ENCODE measurements around the gene DLGAP1. TPM values are rescaled to one million over a fixed set of nuclear protein-coding genes. Genes with fewer than 3 reads are reported as not detected.

DLGAP1 gene
- total RNA-seq, 1 donor from 2014 or later = 5.3 TPM

DNA sequence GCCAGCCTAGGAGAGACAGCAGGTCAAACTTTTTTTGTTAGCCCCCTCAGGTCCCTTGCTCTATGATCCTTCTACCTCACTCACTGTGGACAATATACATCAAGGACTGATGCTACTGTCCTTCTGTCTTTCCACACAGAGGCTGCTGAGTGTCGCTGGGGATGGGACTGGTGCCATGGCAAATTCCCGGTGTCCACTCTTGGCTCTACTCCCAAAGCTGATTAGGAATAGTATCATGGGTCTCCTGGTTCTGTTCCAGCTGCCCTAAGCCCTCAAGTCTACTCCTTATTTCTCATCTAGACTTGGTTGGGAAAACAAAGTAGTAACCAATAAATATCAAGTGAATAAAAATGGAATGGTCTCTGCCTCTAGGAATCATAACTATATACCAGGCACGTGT is 563.9 kb downstream of the DLGAP1 start:
- DNase-seq = no peak

DNA sequence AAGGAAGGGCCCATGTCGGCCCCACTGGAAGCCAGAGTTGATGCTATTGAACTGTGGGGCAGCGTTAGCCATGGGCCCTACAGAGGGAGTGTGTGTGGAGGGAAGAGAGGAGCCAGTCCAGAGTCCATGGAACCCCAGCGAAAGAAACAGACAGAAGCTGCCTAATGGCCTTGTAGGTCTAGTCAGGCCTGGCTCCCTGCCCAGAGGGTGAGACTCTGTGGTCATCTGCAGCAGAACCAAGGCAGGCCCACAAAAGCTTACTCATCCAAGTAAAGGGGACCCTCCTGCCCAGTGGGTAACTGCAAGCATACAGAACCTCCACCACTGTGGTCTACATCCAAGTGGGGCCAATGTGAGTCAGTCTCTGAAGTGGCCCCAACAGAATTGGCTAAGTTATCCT is 565.3 kb downstream of the DLGAP1 start:
- DNase-seq = no peak

DNA sequence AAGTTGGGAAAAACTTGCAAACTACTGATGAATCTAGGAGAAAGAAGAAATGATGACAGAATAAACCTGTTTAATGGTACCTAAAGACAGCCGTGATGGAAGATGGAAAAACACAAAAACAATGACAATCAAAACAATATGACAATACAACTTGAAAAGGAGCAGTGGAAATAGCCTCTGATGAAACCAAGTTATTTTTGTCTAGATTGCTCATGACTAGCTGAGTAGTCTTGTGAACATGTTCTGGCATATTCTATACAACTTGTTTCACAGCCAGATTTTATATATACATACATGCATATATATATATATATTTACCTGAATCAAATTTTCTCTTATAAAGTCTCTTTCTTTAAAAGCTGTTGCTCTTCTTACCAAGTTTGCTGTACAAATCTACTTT is 566.0 kb downstream of the DLGAP1 start:
- no peak for DNase-seq

DNA sequence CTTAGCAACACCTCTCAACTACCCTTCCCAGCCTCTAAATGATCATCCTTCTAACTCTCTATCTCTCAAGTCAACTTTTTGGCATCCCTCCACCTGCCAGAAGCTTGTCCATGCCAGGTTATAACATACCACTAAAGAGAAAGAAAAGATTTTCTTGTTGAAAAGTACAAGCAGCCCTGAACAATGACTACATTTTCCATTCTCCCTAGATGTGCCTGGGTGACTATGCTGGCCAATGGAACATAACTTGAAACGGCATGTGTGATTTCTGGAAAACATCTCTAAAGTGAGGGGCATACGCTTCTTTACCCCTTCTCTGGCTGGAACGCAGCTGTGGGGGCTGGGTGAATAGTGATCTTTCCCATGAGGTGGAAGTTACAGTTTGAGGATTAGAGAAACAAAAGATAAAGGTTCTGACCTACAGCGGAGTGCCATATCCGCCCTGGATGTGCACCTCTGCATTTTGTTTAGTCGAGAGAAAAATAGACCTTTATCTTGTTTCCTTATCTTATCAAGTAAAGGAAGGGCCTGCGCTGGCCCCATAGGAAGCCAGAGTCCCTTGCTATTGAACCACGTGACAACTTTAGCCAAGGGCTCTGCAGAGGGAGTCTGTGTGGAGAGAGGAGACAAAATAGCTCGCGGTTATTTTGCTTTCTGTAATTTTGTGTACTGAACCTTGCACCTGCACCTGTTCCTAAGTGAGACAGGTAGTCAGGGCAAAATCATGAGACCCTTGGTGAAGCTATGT is 568.4 kb downstream of the DLGAP1 start:
- DNase-seq = no peak

DNA sequence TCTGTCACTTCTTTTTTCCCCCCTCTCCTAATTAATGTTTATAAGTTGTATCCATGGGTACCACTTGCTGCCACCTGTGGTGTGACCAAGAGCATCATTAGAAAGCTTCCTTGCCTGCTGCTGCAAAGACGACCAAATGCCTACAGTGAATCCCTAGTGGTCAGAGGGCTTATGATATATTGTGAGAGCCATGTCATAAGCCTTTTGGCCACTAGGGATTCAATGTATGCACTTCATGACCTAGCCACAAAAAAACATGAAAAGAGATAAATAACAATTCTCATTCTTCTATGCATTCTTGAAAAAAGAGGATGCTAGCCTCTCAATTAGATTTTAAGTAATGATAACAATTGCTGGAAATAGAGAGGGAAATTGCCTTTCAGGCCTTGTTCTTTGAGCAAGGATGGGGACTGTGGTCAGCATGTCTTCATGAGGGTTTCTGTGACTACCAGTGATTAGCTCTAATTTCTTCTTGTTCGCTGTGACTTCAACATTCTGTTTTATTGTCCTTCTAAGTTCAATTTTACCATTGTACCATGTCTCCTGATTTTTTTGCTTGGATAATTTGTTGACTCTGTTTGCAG is 569.8 kb downstream of the DLGAP1 start:
- no peak for DNase-seq

DNA sequence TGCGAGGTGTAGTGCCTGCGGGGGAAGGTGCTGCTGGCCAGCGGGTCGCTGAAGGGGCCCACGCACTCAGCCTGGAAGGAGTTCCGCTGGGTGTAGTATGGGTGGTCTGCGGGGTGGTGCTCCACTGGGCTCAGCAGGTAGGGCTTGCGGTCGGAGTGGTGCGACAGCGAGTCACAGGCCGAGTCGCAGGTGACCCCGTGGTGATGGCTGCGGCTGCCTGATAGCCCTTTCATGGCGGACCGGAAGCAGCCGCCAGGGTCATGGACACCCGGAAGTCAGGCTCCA is 575.3 kb downstream of the DLGAP1 start:
- no peak for DNase-seq

DNA sequence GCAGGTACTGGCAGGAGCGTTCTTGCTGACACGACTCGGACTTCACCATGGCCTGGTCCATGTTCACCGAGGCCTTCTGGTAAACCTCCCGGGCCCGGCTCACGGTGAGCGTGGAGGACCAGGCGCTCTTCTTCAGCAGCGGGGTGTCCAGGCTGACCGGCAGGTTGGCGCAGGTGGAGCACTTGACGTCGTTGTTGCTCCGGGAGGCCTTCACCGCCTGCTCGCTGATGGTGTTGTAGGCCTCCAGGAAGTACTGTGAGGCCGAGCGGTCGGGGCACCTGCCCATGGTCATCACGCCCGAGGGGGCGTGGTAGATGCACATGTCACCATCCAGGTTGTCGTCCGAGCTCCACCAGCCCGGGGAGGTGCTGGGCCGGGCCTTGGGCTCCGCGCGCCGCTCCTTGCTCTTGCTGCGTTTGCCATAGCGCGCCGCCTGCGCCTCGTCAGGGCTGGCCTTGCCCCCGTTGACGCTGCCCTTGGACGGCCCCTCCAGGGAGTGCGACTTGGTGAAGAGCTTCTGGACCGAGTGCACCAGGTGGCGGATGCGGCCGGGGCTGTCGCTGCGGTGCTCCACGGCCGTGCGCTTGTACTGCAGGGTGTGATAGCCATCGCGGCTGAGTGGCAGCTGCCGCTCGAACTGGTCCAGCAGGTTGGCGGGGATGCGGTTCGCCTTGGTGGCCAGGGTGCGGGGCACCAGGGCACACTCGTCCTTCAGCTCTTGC is 575.8 kb downstream of the DLGAP1 start:
- no peak for DNase-seq

DNA sequence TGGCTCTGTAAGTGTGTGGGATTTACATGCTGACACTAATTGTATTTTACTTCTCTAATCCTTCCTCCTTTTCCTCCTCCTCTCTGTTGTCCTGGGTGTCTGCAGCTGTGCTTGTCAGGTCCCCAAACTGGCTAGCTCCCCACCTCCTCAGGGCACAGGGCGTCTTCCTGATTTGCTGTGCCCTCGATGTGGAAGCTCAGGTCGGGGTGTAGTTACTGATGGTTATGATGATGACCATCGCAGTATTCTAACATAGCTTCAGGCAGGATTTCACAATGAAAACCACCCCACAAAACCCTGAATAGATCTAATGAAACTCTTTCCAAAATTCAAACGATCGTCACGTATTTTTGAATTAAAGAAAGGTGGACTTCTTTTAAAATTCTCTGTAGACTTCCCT is 576.7 kb downstream of the DLGAP1 start:
- DNase-seq = no peak

DNA sequence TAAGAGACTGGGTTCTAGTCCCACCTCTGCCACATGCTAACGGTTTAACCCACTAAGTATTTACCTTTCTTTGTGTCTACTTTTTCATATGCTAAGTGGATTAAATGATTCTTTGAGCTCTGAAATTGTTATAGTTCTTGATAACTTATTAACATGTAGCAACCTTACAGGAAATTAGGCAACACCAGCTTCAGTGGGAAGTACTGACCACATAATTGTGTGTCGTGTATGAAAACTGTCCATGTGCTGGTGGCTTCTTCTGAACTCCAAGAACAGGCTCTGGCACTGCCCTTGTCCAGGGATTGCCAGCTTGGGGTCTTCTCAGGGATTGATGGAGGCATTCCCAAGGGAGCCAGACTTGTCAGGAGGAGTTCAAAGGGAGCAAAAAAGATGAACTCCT is 577.4 kb downstream of the DLGAP1 start:
- DNase-seq = no peak

DNA sequence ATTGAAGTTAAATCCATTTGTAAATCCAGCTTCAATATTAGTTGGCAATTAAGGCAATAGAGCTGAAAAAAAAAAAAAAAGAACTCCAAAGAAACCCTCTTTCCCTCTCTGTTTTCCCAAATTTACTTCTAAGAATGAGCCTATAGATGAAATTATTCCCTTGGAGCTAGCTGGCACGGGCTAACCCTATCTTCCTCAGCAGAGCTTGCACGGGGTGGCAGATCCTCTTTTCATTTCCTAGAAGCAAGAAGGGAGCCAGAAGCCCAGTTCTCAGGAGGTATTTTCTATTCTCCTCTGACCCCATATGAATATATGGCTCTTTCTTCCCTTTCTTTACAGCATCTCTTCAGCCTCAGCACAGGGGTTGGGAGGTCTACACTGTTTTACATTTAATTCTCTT is 579.1 kb downstream of the DLGAP1 start:
- no peak for DNase-seq

DNA sequence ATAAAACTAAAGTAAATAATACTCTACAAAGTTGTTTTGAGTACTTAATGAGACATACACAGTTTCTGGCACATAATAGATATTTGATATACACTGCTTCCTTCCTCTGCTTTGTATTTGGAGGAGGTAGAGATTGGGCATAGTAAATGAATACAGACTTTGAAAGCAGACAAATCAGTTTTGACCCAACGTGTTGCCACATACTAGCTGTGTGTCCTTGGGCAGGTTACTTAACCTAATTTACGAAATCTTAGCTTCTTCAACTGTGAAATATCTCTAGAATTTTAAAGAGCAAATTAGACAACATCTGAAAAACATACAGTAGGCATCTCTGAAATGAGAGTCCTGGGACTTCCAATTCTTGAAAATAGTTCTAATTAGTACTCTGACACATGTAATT is 579.7 kb downstream of the DLGAP1 start:
- DNase-seq = no peak

DNA sequence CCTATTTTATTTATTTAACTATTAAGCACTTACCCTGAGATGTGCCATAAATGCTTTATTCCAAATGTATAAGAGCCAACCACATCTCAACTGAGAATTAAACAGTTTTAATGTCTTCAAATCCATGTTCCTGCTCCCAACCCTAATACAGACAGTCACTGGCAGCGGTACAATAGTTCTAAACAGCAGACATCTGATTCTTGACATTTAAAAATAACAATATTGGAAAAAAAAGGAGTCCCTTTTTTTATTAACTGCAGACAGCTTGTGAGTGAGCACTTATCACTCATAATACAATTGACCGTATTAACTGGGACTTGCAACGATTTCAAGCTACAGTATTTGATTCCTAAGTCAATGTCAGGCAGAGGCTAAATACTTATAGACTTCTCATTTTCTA is 580.5 kb downstream of the DLGAP1 start:
- DNase-seq = no peak

DNA sequence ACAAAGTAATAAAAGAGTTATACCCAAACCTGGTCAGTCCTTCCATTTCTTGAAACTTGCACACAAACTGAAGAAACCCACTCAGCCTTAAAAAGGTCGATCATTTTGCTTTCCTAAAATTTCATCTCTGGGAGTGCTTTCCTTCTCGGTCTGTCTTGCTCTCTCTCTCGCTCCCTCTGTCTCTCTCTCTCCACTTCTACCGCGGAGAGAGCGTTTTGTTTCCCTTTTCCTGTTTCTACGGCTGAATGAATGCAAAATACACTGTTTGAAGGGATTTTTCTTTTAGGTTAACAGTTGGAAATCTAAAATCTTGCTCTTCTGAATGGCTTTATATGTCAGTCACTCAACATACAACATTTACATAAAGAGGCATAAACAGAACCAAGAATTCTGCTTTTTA is 581.0 kb downstream of the DLGAP1 start:
- DNase-seq = no peak

DNA sequence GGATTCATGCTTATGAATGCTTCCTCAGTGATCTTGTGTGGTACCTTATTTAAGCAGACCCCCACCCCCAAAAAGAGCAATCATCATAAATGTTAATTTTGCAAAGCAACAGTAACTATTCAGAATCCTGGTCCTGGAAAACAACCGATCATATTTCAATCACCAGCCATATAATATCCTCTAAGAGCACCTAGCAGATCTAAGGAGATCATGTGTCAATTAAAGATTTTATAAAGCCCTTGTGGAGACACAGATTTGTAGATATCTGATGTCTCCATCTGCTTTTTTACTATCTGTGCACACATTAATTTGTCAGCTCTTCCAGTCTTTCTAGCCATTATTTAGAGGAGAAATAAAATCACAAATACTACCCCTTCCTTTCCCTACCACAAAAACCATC is 581.4 kb downstream of the DLGAP1 start:
- no peak for DNase-seq

DNA sequence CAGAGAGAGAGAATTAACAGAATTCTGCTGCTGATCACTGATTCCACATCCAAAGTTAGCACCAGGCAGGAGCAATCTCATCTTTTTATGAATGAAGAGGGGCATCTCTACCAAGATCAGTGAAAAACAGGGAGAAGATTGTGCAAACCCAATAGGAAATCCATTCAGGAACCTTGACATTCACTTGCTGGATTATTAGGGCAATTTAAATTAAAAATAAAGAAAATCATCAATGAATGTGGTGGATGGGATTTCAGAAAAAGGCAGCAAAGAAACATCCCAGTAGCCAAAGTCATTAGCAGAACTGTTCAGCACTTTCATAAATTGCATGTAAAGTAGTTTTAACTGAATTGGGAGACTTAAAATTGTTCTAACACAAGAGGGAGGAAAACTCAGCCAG is 581.9 kb downstream of the DLGAP1 start:
- no peak for DNase-seq

DNA sequence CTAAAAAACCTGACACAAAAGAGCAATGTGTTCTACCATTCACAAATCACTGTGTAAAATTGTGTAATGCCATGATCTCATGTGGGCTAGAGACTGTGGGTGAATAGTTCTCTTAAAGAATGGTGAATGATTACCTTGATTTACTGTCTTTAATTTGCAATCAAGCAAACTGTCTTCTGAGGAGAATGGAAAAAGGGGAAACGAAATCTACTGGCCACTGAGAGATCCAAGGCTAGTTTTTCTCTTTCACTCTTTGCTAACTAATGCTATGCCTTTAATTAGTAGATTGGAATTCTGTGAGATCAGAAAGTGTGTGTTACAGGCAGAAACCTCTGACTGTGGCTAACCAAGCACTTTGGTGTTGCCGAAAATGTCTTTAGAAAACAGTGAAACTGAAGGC is 582.5 kb downstream of the DLGAP1 start:
- no peak for DNase-seq

DNA sequence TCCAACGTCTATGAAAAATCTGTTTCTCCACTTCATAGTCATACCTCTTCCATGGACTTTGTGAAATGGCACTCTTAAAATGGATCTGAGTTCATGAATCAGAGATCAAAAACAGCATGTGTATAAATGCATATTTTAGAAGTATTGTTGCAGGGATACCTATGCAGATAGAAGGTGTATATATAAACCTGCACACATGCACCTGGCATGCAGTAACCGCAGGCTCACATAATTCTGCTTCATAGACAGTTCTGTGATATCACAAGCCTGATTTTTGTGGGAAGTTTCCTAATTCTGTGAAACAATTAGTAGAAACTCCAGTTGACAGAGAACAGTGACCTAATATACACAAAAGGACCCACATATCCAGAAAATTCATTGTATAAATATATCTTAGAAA is 583.4 kb downstream of the DLGAP1 start:
- no peak for DNase-seq

DNA sequence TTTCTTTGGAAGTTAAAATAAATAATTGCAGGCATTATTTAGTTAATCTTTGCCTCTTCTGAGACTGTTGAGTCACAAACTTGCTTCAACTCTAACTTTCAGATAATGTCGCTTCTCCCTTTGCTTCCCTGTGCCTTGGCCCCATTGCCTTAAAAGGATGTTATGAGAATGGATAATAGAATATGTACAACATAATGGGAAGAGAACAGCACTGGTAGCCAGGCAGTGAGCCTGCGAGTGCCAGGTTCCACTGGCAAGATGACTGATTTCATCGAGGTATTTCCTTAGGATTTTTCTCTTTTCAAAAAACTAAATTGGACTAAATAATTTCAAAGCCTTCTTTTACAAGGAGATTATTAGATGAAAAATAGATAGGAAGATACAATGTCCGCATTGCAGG is 584.2 kb downstream of the DLGAP1 start:
- DNase-seq = no peak

DNA sequence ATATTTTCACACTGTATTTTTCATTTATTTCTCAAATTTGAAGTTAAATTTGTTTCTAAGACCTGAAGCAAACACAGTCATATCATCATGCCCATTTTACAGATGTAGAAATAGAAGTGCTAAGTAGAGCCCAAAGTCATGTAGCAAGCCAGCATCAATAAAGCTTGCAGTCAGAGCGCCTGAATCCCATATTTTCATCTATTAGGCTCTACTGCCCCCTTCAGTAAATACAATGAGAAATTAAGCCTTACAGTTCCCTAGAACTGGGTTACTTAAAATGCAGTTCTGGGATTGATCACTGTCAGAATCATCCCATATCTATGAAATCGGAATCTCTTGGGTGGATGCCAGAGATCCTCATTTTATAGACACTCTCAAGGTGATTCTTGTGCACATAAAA is 585.3 kb downstream of the DLGAP1 start:
- DNase-seq = peak; percentile 7

DNA sequence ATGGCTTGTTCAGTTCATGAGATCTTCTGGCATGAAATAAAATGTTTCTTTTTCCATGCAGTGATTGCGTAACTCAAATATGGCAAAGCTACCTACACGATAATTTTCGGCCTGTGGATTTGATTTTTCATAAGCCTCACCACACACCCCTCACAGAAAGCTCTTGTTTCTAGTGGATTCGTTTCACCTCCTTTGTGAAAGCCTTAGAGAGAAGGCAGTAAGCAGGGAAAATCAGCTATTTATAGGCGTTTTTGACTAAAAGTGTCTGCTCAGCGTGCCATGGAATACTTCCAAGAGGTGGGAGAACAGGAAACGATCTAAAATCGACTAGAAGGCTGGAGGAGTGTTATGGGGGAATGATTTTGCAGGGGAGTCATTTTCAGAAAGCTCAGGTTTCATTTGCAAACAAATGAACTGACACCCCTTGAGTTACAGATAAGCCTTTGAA is 587.2 kb downstream of the DLGAP1 start:
- peak; percentile 3 for DNase-seq

DNA sequence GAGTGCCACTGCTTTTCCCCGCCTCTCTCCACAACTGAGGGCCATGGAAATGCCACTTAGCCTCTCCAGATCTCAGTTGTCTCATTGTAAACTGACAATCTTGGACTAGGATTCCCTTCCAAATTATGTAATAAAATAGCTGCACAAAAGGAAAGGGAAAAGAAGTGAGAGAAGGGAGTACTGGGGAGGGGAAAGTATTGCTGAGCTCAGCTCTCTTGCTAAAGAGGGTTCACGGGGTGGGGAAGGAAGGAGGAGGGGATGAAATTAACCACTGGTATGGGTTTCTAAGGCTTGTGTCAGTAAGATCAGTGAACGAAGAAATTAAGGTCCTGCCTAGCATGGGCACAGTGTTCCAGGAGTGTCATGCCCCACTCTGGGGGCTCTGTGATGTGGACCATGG is 587.9 kb downstream of the DLGAP1 start:
- DNase-seq = no peak

DNA sequence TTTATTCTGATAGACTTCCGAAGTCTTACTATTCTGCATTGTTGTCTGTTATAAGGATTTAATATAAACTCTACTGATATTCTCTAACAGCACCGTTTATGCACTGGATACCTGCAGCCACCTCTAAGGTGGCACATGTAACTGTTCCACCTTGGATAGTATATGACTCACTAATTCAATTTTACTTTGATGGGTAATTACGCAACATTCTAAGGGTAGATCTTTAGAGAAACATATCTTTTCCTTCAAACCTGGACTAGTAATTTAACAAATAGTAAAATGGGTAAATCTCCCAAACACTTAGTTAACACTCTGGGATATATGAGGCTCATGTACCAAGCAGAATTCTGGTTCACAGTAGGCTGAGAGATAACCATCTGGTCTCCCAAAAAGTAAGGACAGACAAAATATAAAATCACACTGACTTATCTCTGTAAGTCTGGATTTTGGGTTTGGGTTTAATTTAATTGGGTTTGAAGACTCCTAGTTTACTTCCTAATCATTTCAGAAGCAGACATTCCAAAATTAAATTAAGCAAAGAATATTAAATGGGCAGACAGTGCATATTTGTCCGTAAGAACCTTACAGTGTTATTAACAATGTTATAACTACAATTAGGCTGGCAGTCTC is 590.3 kb downstream of the DLGAP1 start:
- DNase-seq = no peak

DNA sequence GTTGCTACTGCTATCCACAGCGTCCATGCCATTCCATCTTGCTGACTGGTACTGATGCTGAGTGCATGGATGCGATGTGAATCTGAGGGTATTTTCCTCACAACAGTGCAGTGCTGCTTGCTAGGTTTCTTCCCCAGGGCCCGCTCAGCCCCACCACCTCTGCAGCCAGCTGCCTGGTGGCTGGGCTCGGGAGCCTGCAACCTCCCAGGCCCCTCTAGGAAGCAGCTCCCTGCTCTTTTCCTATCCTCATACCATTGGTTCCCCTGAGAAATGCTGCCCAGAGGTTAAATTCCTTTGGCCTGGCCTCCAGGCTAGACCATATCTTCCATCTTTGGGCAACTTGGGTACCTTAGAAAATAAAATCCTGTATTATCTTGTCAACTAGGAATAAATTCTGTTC is 591.5 kb downstream of the DLGAP1 start:
- DNase-seq = no peak

DNA sequence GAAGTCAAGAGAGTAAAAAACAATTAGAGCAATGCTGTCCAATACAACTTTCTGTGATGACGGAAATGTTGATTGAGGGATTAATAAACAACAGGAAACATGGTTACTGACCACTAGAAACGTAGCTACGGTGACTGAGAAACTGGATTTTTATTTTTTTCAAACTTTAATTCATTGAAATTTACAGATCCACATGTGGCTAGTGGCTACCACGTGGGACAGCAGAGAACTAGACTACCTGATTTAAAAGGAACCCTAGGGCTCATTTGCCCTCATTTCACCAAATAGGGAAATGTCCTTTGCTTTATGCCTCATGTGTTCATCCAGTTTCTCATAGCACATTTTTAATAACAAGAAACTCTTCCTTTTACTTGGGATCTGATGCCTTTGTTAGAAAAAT is 592.1 kb downstream of the DLGAP1 start:
- no peak for DNase-seq

Measured in skin of body (tissue), 2 donors.